GM10248 (cell line): ENCODE measurements around the gene PTPN18.

ENCODE experiments used
- CTCF ChIA-PET: fragments of 300-600 bp; sonication (Branson Sonifier 250); formaldehyde crosslinking; extraction: SDS; loops from one replicate; lab custom pipeline; 2021; ENCODE audit warnings: antibody characterized with exemption; lab: Yijun Ruan, JAX
- POLR2A ChIA-PET: fragments of 350-650 bp; sonication (Branson Sonifier 250); formaldehyde crosslinking; extraction: SDS; loops from one replicate; lab custom pipeline; 2020; ENCODE audit warnings: antibody characterized with exemption; lab: Yijun Ruan, JAX
- DNase-seq: peaks from one replicate; pipeline ENCODE4 v3.0.0; 2012; ENCODE audit errors: extremely low spot score
- CTCF ChIP-seq: IDR thresholded peaks from 2 replicates; pipeline ENCODE4 v1.5.1; 2012; ENCODE audit warnings: mild to moderate bottlenecking, low read depth; ENCODE audit errors: extremely low read depth, missing control alignments, control extremely low read depth

The PTPN18 gene

DNA sequence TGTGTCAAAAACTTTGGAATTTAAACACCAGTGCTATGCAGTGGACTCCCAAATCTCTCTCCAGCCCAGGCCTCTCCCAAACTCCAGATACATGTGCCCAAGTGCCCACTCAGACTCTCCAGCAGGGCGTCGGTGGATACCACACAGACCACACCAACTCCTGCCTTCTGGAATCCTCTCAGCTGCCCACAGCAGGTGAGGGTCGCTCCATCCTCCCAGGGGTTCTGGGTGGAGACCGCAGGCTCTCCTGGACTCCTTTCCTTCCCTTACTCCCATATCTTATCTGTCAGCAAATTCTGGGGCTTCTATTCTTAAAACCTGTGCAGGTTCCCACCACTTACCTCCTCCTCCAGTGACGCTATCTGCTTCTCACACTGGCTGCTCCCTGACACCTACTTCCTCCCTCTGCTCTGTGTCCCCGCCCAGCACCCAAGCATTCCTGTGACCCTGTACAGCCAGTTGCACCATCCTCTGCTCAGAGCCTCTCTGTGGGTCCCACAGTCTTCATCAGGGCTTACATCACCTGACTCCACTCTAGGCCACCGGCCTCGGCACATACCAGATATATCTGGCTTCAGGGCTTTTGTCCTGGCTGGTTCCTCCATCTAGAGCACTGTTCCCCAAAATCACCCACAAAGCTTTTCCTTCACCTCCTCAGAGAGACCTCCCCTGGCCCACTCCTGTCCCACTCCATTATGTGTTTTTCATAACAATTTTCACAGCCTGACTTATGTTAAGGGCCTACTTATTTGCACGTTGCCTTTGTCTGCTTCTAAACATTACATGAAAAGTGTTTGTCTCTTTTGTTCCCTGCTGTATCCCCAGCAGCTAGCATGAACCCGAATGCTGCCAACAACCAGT, 15.7 kb upstream of the PTPN18 start:
- CTCF ChIA-PET, result interaction anchor here (1.1 to 5.0 kb wide), 5 partner anchors 7 to 158 kb away, joined by 3 to 35 read pairs (median 20); partner anchors contain the start of genes MZT2B, PTPN18 and SMPD4
- DNase-seq, result no peak
- POLR2A ChIA-PET, result no interaction called here
- TF ChIP-seq CTCF, result no peak

DNA sequence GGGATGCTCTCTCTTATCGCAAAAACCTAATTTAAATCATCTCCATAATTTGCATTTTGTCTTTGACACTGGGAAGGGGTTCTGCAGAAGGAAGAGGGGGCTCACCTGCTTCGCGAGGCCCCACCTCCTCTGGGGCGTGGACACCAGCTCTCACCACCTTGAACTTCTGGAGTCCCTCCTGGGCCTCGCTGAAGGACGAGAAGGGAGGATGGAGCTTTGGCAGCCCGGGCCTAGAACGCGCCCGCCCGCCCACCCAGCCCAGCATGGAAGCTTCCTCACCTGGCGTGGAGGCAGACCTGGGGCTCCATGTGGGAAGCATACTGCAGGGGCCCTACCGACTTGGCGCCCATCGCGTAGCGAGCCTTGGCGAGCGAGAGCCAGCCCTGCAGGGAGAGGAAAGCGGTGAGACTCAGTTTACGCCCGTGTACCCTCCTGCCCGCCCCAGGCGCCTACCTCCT, 14.3 kb upstream of the PTPN18 start:
- POLR2A ChIA-PET, result interaction anchor here (0.7 to 1.7 kb wide), 5 partner anchors 11 to 86 kb away, joined by 3 to 13 read pairs (median 3); no protein-coding TSS in a partner anchor
- TF ChIP-seq CTCF, result no peak

DNA sequence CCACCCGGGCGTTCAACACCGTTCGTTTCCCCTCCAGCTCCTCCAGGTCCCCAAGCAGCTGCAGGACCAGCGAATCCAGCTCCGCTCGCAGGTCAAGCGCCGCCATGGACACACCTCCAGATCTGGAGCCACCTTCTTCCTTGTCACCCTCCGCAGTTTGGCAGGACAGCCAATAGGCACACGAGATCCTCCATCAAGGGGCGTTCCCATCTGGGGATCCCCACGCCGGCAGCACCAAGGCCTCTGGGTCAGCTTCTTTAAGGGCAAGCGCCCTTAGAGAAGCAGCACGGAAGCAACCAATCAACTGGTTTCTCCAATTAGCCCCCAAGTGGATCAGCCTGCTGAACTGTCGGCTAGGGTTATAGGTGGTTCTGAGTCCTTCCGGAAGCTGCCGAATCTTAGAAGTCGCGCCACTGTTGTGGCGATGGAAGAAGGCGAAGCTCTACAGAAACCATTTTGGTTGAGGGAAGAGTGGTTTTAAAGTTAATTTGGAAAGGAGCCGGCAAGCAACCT, 13.8 kb upstream of the PTPN18 start:
- no peak for TF ChIP-seq CTCF
- POLR2A ChIA-PET, result interaction anchor here (0.7 to 1.7 kb wide), 6 partner anchors 11 to 85 kb away, joined by 3 to 13 read pairs (median 3); no protein-coding TSS in a partner anchor
- CTCF ChIA-PET, result interaction anchor here (0.7 to 5.0 kb wide), 15 partner anchors 9 to 160 kb away, joined by 3 to 35 read pairs (median 5); partner anchors contain the start of genes MZT2B, PTPN18 and SMPD4
- peak; percentile 93 for DNase-seq

More for the DNA sequence above, 14.3 kb upstream of the PTPN18 start:
- DNase-seq, result no peak
- CTCF ChIA-PET, result interaction anchor here (0.7 to 5.0 kb wide), 11 partner anchors 8 to 160 kb away, joined by 3 to 35 read pairs (median 6); partner anchors contain the start of genes MZT2B, PTPN18 and SMPD4

DNA sequence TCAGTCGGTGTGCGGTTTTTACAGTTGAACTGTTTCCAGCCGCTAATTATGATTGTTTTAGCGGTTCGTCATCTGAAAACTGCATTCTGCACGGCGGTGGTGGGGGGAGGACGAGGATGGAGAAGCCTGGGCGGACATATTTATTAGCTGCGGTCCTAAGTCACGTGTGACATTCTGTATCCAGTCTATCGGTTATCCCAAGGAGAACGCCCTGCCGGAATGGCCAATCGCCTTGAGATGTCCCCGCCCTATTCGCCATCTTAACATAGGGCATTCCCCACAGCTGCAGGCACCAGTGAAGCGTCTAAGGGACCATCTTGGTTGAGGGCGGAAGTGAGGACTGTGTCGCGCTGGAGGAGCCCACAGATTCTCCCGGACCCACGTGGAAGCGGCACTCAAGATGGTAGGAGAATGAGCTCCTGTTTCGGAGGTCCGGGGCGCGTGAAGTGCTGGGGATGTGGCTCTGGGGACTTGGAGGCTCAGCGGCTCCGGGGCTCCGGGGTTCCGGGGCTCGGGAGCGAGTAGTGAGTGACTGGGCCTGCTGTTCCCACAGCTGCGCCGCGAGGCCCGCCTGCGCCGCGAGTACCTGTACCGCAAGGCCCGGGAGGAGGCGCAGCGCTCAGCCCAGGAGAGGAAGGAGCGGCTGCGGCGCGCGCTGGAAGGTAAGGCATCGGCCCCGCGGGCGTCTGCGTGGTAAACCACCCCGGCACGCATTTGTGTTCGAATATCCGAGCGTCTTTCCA, 13.2 kb upstream of the PTPN18 start, which contains the start of gene IMP4:
Gene IMP4 (plus strand): TSS at position 365 of the 743 bp plus-strand sequence. CDS start 36 bp downstream, at position 401.
- POLR2A ChIA-PET, result interaction anchor here (0.9 to 1.7 kb wide), 4 partner anchors 11 to 85 kb away, joined by 3 to 13 read pairs (median 3); no protein-coding TSS in a partner anchor
- CTCF ChIA-PET, result interaction anchor here (1.0 to 5.0 kb wide), 14 partner anchors 8 to 161 kb away, joined by 3 to 35 read pairs (median 6); partner anchors contain the start of genes MZT2B, PTPN18 and SMPD4

DNA sequence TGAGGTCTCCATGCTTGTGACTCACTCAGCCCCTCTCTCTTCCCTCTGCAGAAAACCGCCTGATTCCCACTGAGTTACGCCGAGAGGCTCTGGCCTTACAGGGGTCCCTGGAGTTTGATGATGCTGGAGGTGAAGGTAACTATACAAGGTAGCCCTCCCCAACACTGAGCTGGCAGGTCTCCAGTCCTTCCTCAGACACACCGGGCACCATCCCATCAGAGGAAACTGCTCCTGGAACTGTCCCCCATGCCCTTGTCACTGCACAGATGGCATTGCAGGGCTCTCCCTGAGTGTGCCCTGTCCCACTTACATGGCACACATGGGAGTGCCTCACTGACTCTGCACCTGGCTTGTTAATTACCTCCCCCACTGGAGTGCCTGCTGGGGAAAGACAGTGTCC, 11.3 kb upstream of the PTPN18 start:
- ChIA-PET POLR2A (no interaction called here), CTCF (interaction anchor here (0.8 to 5.0 kb wide), 4 partner anchors 9 to 163 kb away, joined by 3 to 35 read pairs (median 12); partner anchors contain the start of gene SMPD4)
- no peak for DNase-seq
- no peak for TF ChIP-seq CTCF

More for the DNA sequence above, 13.2 kb upstream of the PTPN18 start, which contains the start of gene IMP4:
- TF ChIP-seq CTCF, result no peak
- peak; percentile 91 for DNase-seq
